SK-N-SH (cell line): ENCODE results near the gene CHRM5.
A peak's percentile ranks its signal among the peaks of the same experiment; 100 is the strongest.

ENCODE experiments used
- EP300 ChIP-seq, 2 experiments: IDR thresholded peaks; 2 replicates each; pipeline versions ENCODE4 v1.4.0 to v1.6.1; 2012; ENCODE audit warnings: borderline replicate concordance in 1 of 2, low read depth in 1 of 2, low read length in 1 of 2
- EZH2phosphoT487 ChIP-seq: fragments of 200-600 bp; sonication (generic); IDR thresholded peaks from 2 replicates; pipeline ENCODE4 v1.6.1; 2017; ENCODE audit warnings: low read depth, mixed run types, mild to moderate bottlenecking, antibody characterized with exemption, moderate library complexity, borderline replicate concordance
- FOXJ3 ChIP-seq: sonication (generic); formaldehyde crosslinking; IDR thresholded peaks from 2 replicates; pipeline ENCODE4 v1.5.1; 2020; ENCODE audit warnings: mild to moderate bottlenecking, missing genetic modification reagents
- MXI1 ChIP-seq: IDR thresholded peaks from 2 replicates; pipeline ENCODE4 v1.6.1; 2012; ENCODE audit warnings: mild to moderate bottlenecking, low read depth, low read length, improper control_type of control experiment
- NFIC ChIP-seq: IDR thresholded peaks from 2 replicates; pipeline ENCODE4 v1.4.0; 2012; ENCODE audit warnings: borderline replicate concordance
- RAD21 ChIP-seq: IDR thresholded peaks from 2 replicates; pipeline ENCODE4 v1.6.1; 2012; ENCODE audit warnings: mild to moderate bottlenecking, low read length
- RXRA ChIP-seq: IDR thresholded peaks from 2 replicates; pipeline ENCODE4 v1.4.0; 2012; ENCODE audit warnings: low read depth, mild to moderate bottlenecking, borderline replicate concordance
- SIN3A ChIP-seq: IDR thresholded peaks from 2 replicates; pipeline ENCODE4 v1.6.1; 2012; ENCODE audit warnings: low read depth, mild to moderate bottlenecking, low read length, moderate library complexity, borderline replicate concordance
- TCF12 ChIP-seq: IDR thresholded peaks from 2 replicates; pipeline ENCODE4 v1.4.0; 2012
- TEAD4 ChIP-seq: IDR thresholded peaks from 2 replicates; pipeline ENCODE4 v1.4.0; 2012; ENCODE audit warnings: mild to moderate bottlenecking, borderline replicate concordance; ENCODE audit not compliant: insufficient read depth
- YY1 ChIP-seq: IDR thresholded peaks from 2 replicates; pipeline ENCODE4 v1.4.0; 2012; ENCODE audit warnings: low read depth, mild to moderate bottlenecking
- TF ChIP-seq, protein P1 (sequence below): fragments of 200-600 bp; sonication (generic); IDR thresholded peaks from 2 replicates; pipeline ENCODE4 v1.6.1; 2017; ENCODE audit warnings: antibody characterized with exemption, mild to moderate bottlenecking, moderate library complexity

DNA sequence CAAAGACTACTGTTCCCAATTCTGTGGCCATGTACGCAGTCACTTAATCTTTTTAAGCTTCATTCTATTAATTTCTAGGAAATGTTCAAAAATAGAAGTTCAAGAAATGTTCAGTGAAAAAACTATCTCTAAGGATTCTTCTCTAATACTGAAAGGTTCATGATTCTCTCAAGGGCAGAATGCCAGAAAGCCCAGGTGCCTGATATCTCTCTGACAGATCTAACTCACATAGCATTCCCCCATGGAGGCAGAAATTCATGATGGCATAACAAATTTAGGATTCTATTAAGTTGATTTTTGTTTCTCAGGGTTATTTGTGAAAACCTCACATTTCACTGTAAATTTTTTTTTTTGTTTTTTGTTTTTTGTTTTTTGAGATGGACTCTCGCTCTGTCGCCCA, 17.5 kb downstream of the CHRM5 start:
- TF ChIP-seq, protein P1, sequence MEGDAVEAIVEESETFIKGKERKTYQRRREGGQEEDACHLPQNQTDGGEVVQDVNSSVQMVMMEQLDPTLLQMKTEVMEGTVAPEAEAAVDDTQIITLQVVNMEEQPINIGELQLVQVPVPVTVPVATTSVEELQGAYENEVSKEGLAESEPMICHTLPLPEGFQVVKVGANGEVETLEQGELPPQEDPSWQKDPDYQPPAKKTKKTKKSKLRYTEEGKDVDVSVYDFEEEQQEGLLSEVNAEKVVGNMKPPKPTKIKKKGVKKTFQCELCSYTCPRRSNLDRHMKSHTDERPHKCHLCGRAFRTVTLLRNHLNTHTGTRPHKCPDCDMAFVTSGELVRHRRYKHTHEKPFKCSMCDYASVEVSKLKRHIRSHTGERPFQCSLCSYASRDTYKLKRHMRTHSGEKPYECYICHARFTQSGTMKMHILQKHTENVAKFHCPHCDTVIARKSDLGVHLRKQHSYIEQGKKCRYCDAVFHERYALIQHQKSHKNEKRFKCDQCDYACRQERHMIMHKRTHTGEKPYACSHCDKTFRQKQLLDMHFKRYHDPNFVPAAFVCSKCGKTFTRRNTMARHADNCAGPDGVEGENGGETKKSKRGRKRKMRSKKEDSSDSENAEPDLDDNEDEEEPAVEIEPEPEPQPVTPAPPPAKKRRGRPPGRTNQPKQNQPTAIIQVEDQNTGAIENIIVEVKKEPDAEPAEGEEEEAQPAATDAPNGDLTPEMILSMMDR: no peak
- no peak for TF ChIP-seq FOXJ3 (CRISPR knock-in tag)
- TF ChIP-seq EZH2phosphoT487: no peak
- no peak for TF ChIP-seq NFIC
- no peak for TF ChIP-seq EP300 (IDR thresholded peaks at IDR 0.05; ENCODE audit: borderline replicate concordance in 1 of 2, low read depth in 1 of 2, low read length in 1 of 2)
- no peak for TF ChIP-seq RXRA
- TF ChIP-seq SIN3A: no peak
- TF ChIP-seq RAD21: no peak
- TF ChIP-seq YY1: no peak
- TF ChIP-seq TEAD4: no peak
- no peak for TF ChIP-seq MXI1
- peak; percentile 37; the same call in 1 of the 2 replicates for TF ChIP-seq TCF12
